Measurements from ENCODE around the gene STAU1. TPM values are rescaled to one million over a fixed set of nuclear protein-coding genes. Genes with fewer than 3 reads are reported as not detected.

The STAU1 gene
- total and polyA plus RNA-seq, 2 of the 13 experiments (the other 11 are each of a cell fraction or from before 2014, with no cell fraction given): 119 to 133 TPM

- TF ChIP-seq FUBP1 (CRISPR knock-in tag; IDR thresholded peaks at IDR 0.05; ENCODE audit: borderline replicate concordance) (no peak), RCOR2 (CRISPR knock-in tag; IDR thresholded peaks at IDR 0.05) (no peak), GABPB1 (CRISPR knock-in tag; IDR thresholded peaks at IDR 0.05) (peak; percentile 49; the same call in 1 of the 2 replicates), ZZZ3 (CRISPR knock-in tag; IDR thresholded peaks at IDR 0.05; ENCODE audit: borderline replicate concordance) (no peak), SMAD9 (CRISPR knock-in tag; IDR thresholded peaks at IDR 0.05) (no peak), ARID2 (CRISPR knock-in tag; IDR thresholded peaks at IDR 0.05; ENCODE audit: borderline replicate concordance) (peak; percentile 81), ZNF850 (CRISPR knock-in tag; conservative IDR thresholded peaks at IDR 0.05) (no peak), SP1 (IDR thresholded peaks at IDR 0.05) (no peak), SP1 (CRISPR knock-in tag; IDR thresholded peaks at IDR 0.05) (0 out of 2 replicates have a peak, but pooled peaks have one; percentile 18), ZNF264 (CRISPR knock-in tag; IDR thresholded peaks at IDR 0.05) (no peak), RBFOX2 (IDR thresholded peaks at IDR 0.05; ENCODE audit: low read depth, low read length) (0 out of 2 replicates have a peak, but pooled peaks have one; percentile 30), PHB2 (IDR thresholded peaks at IDR 0.05; ENCODE audit: partially characterized antibody) (no peak)
- TF ChIP-seq, protein P1, sequence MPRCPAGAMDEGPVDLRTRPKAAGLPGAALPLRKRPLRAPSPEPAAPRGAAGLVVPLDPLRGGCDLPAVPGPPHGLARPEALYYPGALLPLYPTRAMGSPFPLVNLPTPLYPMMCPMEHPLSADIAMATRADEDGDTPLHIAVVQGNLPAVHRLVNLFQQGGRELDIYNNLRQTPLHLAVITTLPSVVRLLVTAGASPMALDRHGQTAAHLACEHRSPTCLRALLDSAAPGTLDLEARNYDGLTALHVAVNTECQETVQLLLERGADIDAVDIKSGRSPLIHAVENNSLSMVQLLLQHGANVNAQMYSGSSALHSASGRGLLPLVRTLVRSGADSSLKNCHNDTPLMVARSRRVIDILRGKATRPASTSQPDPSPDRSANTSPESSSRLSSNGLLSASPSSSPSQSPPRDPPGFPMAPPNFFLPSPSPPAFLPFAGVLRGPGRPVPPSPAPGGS (CRISPR knock-in tag; IDR thresholded peaks at IDR 0.05): no peak
- TF ChIP-seq, protein P2, sequence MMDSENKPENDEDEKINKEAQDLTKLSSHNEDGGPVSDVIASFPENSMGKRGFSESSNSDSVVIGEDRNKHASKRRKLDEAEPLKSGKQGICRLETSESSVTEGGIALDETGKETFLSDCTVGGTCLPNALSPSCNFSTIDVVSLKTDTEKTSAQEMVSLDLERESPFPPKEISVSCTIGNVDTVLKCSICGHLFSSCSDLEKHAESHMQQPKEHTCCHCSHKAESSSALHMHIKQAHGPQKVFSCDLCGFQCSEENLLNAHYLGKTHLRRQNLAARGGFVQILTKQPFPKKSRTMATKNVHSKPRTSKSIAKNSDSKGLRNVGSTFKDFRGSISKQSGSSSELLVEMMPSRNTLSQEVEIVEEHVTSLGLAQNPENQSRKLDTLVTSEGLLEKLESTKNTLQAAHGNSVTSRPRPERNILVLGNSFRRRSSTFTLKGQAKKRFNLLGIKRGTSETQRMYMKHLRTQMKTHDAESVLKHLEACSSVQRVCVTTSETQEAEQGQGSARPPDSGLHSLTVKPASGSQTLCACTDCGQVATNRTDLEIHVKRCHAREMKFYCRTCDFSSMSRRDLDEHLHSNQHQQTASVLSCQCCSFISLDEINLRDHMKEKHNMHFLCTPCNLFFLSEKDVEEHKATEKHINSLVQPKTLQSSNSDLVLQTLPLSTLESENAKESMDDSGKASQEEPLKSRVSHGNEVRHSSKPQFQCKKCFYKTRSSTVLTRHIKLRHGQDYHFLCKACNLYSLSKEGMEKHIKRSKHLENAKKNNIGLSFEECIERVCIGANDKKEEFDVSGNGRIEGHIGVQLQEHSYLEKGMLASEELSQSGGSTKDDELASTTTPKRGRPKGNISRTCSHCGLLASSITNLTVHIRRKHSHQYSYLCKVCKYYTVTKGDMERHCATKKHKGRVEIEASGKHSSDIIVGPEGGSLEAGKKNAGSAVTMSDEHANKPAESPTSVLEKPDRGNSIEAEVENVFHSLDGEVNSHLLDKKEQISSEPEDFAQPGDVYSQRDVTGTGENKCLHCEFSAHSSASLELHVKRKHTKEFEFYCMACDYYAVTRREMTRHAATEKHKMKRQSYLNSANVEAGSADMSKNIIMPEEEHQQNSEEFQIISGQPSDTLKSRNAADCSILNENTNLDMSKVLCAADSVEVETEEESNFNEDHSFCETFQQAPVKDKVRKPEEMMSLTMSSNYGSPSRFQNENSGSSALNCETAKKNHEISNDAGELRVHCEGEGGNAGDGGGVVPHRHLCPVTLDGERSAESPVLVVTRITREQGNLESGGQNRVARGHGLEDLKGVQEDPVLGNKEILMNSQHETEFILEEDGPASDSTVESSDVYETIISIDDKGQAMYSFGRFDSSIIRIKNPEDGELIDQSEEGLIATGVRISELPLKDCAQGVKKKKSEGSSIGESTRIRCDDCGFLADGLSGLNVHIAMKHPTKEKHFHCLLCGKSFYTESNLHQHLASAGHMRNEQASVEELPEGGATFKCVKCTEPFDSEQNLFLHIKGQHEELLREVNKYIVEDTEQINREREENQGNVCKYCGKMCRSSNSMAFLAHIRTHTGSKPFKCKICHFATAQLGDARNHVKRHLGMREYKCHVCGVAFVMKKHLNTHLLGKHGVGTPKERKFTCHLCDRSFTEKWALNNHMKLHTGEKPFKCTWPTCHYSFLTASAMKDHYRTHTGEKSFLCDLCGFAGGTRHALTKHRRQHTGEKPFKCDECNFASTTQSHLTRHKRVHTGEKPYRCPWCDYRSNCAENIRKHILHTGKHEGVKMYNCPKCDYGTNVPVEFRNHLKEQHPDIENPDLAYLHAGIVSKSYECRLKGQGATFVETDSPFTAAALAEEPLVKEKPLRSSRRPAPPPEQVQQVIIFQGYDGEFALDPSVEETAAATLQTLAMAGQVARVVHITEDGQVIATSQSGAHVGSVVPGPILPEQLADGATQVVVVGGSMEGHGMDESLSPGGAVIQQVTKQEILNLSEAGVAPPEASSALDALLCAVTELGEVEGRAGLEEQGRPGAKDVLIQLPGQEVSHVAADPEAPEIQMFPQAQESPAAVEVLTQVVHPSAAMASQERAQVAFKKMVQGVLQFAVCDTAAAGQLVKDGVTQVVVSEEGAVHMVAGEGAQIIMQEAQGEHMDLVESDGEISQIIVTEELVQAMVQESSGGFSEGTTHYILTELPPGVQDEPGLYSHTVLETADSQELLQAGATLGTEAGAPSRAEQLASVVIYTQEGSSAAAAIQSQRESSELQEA (CRISPR knock-in tag; IDR thresholded peaks at IDR 0.05; ENCODE audit: not compliant biosample characterization): no peak
Observed at GRCh38 chr20:49219924-49220831, 32.0 kb upstream of the STAU1 start (continued).
